WTC11 (cell line): ENCODE data around the gene SBF2. TPM values are rescaled to one million over a fixed set of nuclear protein-coding genes. Genes with fewer than 3 reads are reported as not detected.

ENCODE experiments used
- ATAC-seq: fragments of 200-7000 bp; cut with Tn5 transposase; 2 replicates; pipeline ENCODE4 v1.10.0; 2021; ENCODE audit warnings: mild to moderate bottlenecking, moderate library complexity
- CTCF ChIA-PET: fragments of 300-600 bp; sonication (Branson Sonifier 250); formaldehyde crosslinking; loops from one replicate; lab custom pipeline; 2021; ENCODE audit warnings: antibody characterized with exemption; lab: Charles Lee
- POLR2A ChIA-PET: fragments of 350-600 bp; sonication (Branson Sonifier 250); formaldehyde crosslinking; loops from one replicate; lab custom pipeline; 2021; ENCODE audit warnings: antibody characterized with exemption; lab: Charles Lee
- DNase-seq: peaks from one replicate; pipeline ENCODE4 v3.0.0; 2021; ENCODE audit warnings: low spot score
- H3K27ac Mint-ChIP-seq: 2 replicates; pipeline ENCODE4 v1.8.0; 2021; ENCODE audit warnings: mixed read lengths
- H3K27me3 Mint-ChIP-seq: 2 replicates; pipeline ENCODE4 v1.8.0; 2021; ENCODE audit warnings: low read depth, mild to moderate bottlenecking, moderate library complexity, mixed read lengths
- H3K36me3 Mint-ChIP-seq: 2 replicates; pipeline ENCODE4 v1.8.0; 2021; ENCODE audit warnings: mixed read lengths
- H3K4me1 Mint-ChIP-seq: 2 replicates; pipeline ENCODE4 v1.8.0; 2022; ENCODE audit warnings: mixed read lengths
- H3K4me3 Mint-ChIP-seq: 2 replicates; pipeline ENCODE4 v1.8.0; 2021; ENCODE audit warnings: mild to moderate bottlenecking, moderate library complexity, mixed read lengths
- H3K9me3 Mint-ChIP-seq: 2 replicates; pipeline ENCODE4 v1.8.0; 2021; ENCODE audit warnings: mixed read lengths
- E2F1 ChIP-seq: sonication (generic); formaldehyde crosslinking; IDR thresholded peaks from 2 replicates; pipeline ENCODE4 v1.8.0; 2022; ENCODE audit warnings: mild to moderate bottlenecking, missing genetic modification reagents
- FOXJ3 ChIP-seq: sonication (generic); formaldehyde crosslinking; IDR thresholded peaks from 2 replicates; pipeline ENCODE4 v1.9.0; 2021; ENCODE audit warnings: missing genetic modification reagents, mild to moderate bottlenecking, borderline replicate concordance
- FOXP1 ChIP-seq: sonication (generic); formaldehyde crosslinking; IDR thresholded peaks from 2 replicates; pipeline ENCODE4 v1.8.0; 2022; ENCODE audit warnings: missing genetic modification reagents, mild to moderate bottlenecking, moderate library complexity, borderline replicate concordance
- FOXP4 ChIP-seq: sonication (generic); formaldehyde crosslinking; IDR thresholded peaks from 2 replicates; pipeline ENCODE4 v1.8.0; 2022; ENCODE audit warnings: mild to moderate bottlenecking, missing genetic modification reagents
- JUN ChIP-seq: sonication (generic); formaldehyde crosslinking; IDR thresholded peaks from 2 replicates; pipeline ENCODE4 v1.8.0; 2023; ENCODE audit warnings: mild to moderate bottlenecking, missing genetic modification reagents
- NFE2L1 ChIP-seq: sonication (generic); formaldehyde crosslinking; IDR thresholded peaks from 2 replicates; pipeline ENCODE4 v1.8.1; 2023; ENCODE audit warnings: missing genetic modification reagents
- NR3C1 ChIP-seq: sonication (generic); formaldehyde crosslinking; conservative IDR thresholded peaks from 2 replicates; pipeline ENCODE4 v1.8.1; 2023; ENCODE audit warnings: low read depth, mild to moderate bottlenecking, missing genetic modification reagents
- RELA ChIP-seq: sonication (generic); formaldehyde crosslinking; IDR thresholded peaks from 2 replicates; pipeline ENCODE4 v1.8.1; 2022; ENCODE audit warnings: missing genetic modification reagents, mild to moderate bottlenecking, borderline replicate concordance
- RORB ChIP-seq: fragments of 250-450 bp; sonication (Bioruptor Pico); IDR thresholded peaks from 2 replicates; pipeline ENCODE4 v1.9.0; 2021; ENCODE audit warnings: mild to moderate bottlenecking
- STAT6 ChIP-seq: sonication (generic); formaldehyde crosslinking; conservative IDR thresholded peaks from 2 replicates; pipeline ENCODE4 v1.8.1; 2023; ENCODE audit warnings: mild to moderate bottlenecking, low read depth, missing genetic modification reagents, moderate library complexity
- TCF7 ChIP-seq: sonication (generic); formaldehyde crosslinking; IDR thresholded peaks from 2 replicates; pipeline ENCODE4 v1.8.0; 2022; ENCODE audit warnings: mild to moderate bottlenecking, low read depth, missing genetic modification reagents, moderate library complexity
- USF1 ChIP-seq: sonication (generic); formaldehyde crosslinking; IDR thresholded peaks from 2 replicates; pipeline ENCODE4 v1.8.0; 2022; ENCODE audit warnings: mild to moderate bottlenecking, missing genetic modification reagents
- ZMAT4 ChIP-seq: fragments of 250-450 bp; sonication (Bioruptor Pico); IDR thresholded peaks from 2 replicates; pipeline ENCODE4 v1.9.0; 2021; ENCODE audit warnings: mild to moderate bottlenecking
- ZNF423 ChIP-seq: fragments of 250-450 bp; sonication (Bioruptor Pico); IDR thresholded peaks from 2 replicates; pipeline ENCODE4 v2.1.2; 2022; ENCODE audit warnings: mild to moderate bottlenecking, moderate library complexity
- ZNF425 ChIP-seq: fragments of 250-450 bp; sonication (Bioruptor Pico); conservative IDR thresholded peaks from 2 replicates; pipeline ENCODE4 v1.9.0; 2021; ENCODE audit warnings: mild to moderate bottlenecking
- ZNF532 ChIP-seq: fragments of 250-450 bp; sonication (Bioruptor Pico); IDR thresholded peaks from 2 replicates; pipeline ENCODE4 v1.9.0; 2021; ENCODE audit warnings: mild to moderate bottlenecking, borderline replicate concordance
- total RNA-seq: library from RNA; stranded (reverse); gene quantifications from 3 replicates; pipeline ENCODE4 v1.2.3, GENCODE V29; 2021

The SBF2 gene
- total RNA-seq, 1 experiment from 2014 or later = 47.6 TPM

GRCh38 chr11:9895006-9895405 lies 399.0 kb downstream of the SBF2 start (continued):
- TF ChIP-seq STAT6 (CRISPR knock-in tag) = no peak

- Mint-ChIP-seq H3K27ac (peak overlapping the region; percentile 82), H3K4me3 (no peak overlapping the region), H3K4me1 (peaks cover 13% of the 10 kb centered on the region), H3K36me3 (peaks cover 16% of the 10 kb centered on the region), H3K27me3 (no peaks in the 10 kb centered on the region), H3K9me3 (peaks cover 8% of the 10 kb centered on the region; the same call in 1 of the 2 replicates)
- peak; percentile 85 for ATAC-seq
- POLR2A ChIA-PET = interaction anchor here (0.5 kb wide), 1 partner anchor 11 kb away, joined by 3 read pairs; no protein-coding TSS in a partner anchor
- CTCF ChIA-PET = no interaction called here
- peak; percentile 15 for DNase-seq
- peak; percentile 28; the same call in 1 of the 2 replicates for TF ChIP-seq ZNF423 (CRISPR knock-in tag)
- TF ChIP-seq ZNF425 (CRISPR knock-in tag) = no peak
Measured at GRCh38 chr11:9893474-9893873, 400.5 kb downstream of the SBF2 start.

- ChIA-PET CTCF (no interaction called here), POLR2A (no interaction called here)
- peaks cover 30% of the 10 kb centered on the region for H3K4me1 Mint-ChIP-seq
- H3K9me3 Mint-ChIP-seq = no peaks in the 10 kb centered on the region
- H3K27me3 Mint-ChIP-seq = no peaks in the 10 kb centered on the region
- H3K4me3 Mint-ChIP-seq = no peak overlapping the region
- peaks cover under 1% of the 10 kb centered on the region; the same call in 1 of the 2 replicates for H3K36me3 Mint-ChIP-seq
- no peak for DNase-seq
- H3K27ac Mint-ChIP-seq = no peak overlapping the region
- ATAC-seq = no peak
- no peak for TF ChIP-seq FOXJ3 (CRISPR knock-in tag)
- TF ChIP-seq FOXP1 (CRISPR knock-in tag) = no peak
- TF ChIP-seq NFE2L1 (CRISPR knock-in tag) = no peak
- TF ChIP-seq USF1 (CRISPR knock-in tag) = no peak
- TF ChIP-seq ZNF532 (CRISPR knock-in tag) = no peak
- TF ChIP-seq ZMAT4 (CRISPR knock-in tag) = no peak
- TF ChIP-seq ZNF425 (CRISPR knock-in tag) = no peak
- no peak for TF ChIP-seq JUN
- no peak for TF ChIP-seq FOXP4 (CRISPR knock-in tag)
- no peak for TF ChIP-seq E2F1 (CRISPR knock-in tag)
- no peak for TF ChIP-seq RELA (CRISPR knock-in tag)
- no peak for TF ChIP-seq NR3C1
- TF ChIP-seq RORB (CRISPR knock-in tag) = no peak
- TF ChIP-seq TCF7 (CRISPR knock-in tag) = no peak
Measured at GRCh38 chr11:9888938-9889337, 405.1 kb downstream of the SBF2 start.
